Neutrophil (primary cell): Measurements from ENCODE around the gene KBTBD7.

Source experiments
- H3K27ac ChIP-seq: fragments of 200-600 bp; sonication (generic); 2 replicates; pipeline ENCODE4 v1.5.1; 2016; ENCODE audit warnings: mild to moderate bottlenecking, moderate library complexity
- H3K27me3 ChIP-seq: fragments of 200-600 bp; sonication (generic); 2 replicates; pipeline ENCODE4 v1.6.0; 2016; ENCODE audit warnings: mild to moderate bottlenecking
- H3K36me3 ChIP-seq: fragments of 200-600 bp; sonication (generic); 2 replicates; pipeline ENCODE4 v1.5.1; 2017
- H3K4me1 ChIP-seq, 2 experiments: fragments of 200-600 bp in 1 of 2; sonication (generic) in 1 of 2; 1 replicate in 1 of 2; 2 replicates in 1 of 2; pipeline versions ENCODE4 v1.5.1 to v1.6.1; 2013 to 2016; ENCODE audit warnings: low read depth in 1 of 2, low read length in 1 of 2, mild to moderate bottlenecking in 1 of 2, moderate library complexity in 1 of 2; ENCODE audit not compliant: control insufficient read depth in 1 of 2, insufficient read depth in 1 of 2
- H3K4me3 ChIP-seq, 2 experiments: fragments of 200-600 bp in 1 of 2; sonication (generic) in 1 of 2; 1 replicate in 1 of 2; 2 replicates in 1 of 2; pipeline ENCODE4 v1.5.1; 2013 to 2016; ENCODE audit warnings: low read depth in 1 of 2, low read length in 1 of 2, mild to moderate bottlenecking in 1 of 2, moderate library complexity in 1 of 2
- H3K9me3 ChIP-seq: fragments of 200-600 bp; sonication (generic); 2 replicates; pipeline ENCODE4 v1.5.1; 2016
- TF ChIP-seq, protein P1 (sequence below): fragments of 200-600 bp; sonication (generic); IDR thresholded peaks from 2 replicates; pipeline ENCODE4 v1.5.1; 2016; ENCODE audit warnings: antibody characterized with exemption

Gene KBTBD7

GRCh38 chr13:41148419-41149283 is 45.7 kb downstream of the KBTBD7 start:
- peaks cover 45% of the 10 kb centered on the region for H3K9me3 ChIP-seq
- no peak overlapping the region for H3K4me3 ChIP-seq
- H3K27me3 ChIP-seq: no peaks in the 10 kb centered on the region
- TF ChIP-seq, protein P1, sequence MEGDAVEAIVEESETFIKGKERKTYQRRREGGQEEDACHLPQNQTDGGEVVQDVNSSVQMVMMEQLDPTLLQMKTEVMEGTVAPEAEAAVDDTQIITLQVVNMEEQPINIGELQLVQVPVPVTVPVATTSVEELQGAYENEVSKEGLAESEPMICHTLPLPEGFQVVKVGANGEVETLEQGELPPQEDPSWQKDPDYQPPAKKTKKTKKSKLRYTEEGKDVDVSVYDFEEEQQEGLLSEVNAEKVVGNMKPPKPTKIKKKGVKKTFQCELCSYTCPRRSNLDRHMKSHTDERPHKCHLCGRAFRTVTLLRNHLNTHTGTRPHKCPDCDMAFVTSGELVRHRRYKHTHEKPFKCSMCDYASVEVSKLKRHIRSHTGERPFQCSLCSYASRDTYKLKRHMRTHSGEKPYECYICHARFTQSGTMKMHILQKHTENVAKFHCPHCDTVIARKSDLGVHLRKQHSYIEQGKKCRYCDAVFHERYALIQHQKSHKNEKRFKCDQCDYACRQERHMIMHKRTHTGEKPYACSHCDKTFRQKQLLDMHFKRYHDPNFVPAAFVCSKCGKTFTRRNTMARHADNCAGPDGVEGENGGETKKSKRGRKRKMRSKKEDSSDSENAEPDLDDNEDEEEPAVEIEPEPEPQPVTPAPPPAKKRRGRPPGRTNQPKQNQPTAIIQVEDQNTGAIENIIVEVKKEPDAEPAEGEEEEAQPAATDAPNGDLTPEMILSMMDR: no peak
- H3K27ac ChIP-seq: no peak overlapping the region
- no peaks in the 10 kb centered on the region for H3K36me3 ChIP-seq
- H3K4me1 ChIP-seq: no peaks in the 10 kb centered on the region

DNA sequence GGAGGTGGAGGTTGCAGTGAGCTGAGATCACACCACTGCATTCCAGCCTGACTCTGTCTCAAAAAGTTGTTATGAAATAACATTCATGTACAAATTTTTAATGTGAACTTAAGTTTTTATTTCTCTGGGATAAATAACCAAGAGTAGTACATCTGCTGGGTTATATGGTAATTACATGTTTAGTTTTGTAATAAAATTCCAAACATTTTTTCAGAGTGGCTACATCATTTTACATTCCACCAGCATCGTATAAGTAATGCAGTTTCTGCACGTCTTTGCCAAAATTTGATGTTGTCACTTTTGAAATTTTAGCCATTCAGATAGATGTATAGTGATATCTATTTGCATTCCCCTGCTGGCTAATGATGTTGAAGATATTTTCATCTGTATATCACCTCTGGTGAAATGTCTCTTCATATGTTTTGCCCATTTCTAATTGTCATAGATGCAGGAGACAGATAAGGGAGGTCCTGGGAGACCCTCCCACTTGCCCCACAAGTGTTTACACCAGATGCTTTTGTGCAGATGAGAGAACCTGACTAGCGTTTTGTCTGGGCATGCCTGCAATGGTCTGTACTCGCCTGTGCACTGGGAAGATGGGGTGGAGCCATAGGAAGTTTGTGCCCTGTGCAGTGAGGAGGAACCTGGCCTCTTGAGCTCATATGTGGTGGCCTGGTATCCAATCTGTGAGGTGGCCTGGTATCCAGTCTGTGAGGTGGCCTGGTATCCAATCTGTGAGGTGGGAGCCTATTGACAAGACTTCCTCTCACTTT is 49.0 kb downstream of the KBTBD7 start:
- Histone ChIP-seq H3K4me1 (no peaks in the 10 kb centered on the region), H3K36me3 (no peaks in the 10 kb centered on the region), H3K9me3 (peaks cover 32% of the 10 kb centered on the region), H3K4me3 (no peak overlapping the region), H3K27ac (no peak overlapping the region), H3K27me3 (no peaks in the 10 kb centered on the region)
- TF ChIP-seq, protein P1: no peak

- no peaks in the 10 kb centered on the region for H3K36me3 ChIP-seq
- TF ChIP-seq, protein P1: no peak
- H3K4me3 ChIP-seq: no peak overlapping the region
- H3K27me3 ChIP-seq: no peaks in the 10 kb centered on the region
- no peaks in the 10 kb centered on the region for H3K4me1 ChIP-seq
- no peak overlapping the region for H3K27ac ChIP-seq
- peaks cover 25% of the 10 kb centered on the region for H3K9me3 ChIP-seq
These were observed 49.8 kb downstream of the KBTBD7 start for GRCh38 chr13:41144576-41144975.
